Psoas muscle (tissue), 8 donors: ENCODE results near the gene CCDC12. TPM values are rescaled to one million over a fixed set of nuclear protein-coding genes. Genes with fewer than 3 reads are reported as not detected.

ENCODE experiments used
- ATAC-seq, 4 donors: fragments of 200-7000 bp; cut with Tn5 transposase; one replicate each; pipeline ENCODE4 v1.9.1; 2020; ENCODE audit warnings: moderate library complexity in 3 of 4, mild to moderate bottlenecking in 2 of 4
- DNase-seq, 2 donors: peaks; one replicate each; pipeline ENCODE4 v3.0.0-alpha.2; 2020
- H3K27ac ChIP-seq: fragments of 200-600 bp; one replicate; pipeline ENCODE4 v1.8.0; 2022
- H3K27me3 ChIP-seq, 3 donors: fragments of 200-600 bp in 1 of 3; one replicate each; pipeline versions ENCODE4 v1.6.1 to v1.8.0; 2013 to 2022; ENCODE audit warnings: low read length in 2 of 3, mild to moderate bottlenecking in 2 of 3, moderate library complexity in 1 of 3; ENCODE audit not compliant: insufficient read depth in 3 of 3
- H3K36me3 ChIP-seq, 2 donors: fragments of 200-600 bp in 1 of 2; one replicate each; pipeline versions ENCODE4 v1.6.1 to v1.8.0; 2013 to 2022; ENCODE audit warnings: low read depth in 1 of 2, mild to moderate bottlenecking in 1 of 2, moderate library complexity in 1 of 2; ENCODE audit not compliant: insufficient read depth in 1 of 2
- H3K4me1 ChIP-seq: fragments of 200-600 bp; one replicate; pipeline ENCODE4 v1.8.0; 2022
- H3K4me3 ChIP-seq: fragments of 200-600 bp; one replicate; pipeline ENCODE4 v1.8.0; 2022; ENCODE audit warnings: mild to moderate bottlenecking
- H3K9me3 ChIP-seq: fragments of 200-600 bp; one replicate; pipeline ENCODE4 v1.8.0; 2022
- CTCF ChIP-seq: fragments of 200-600 bp; IDR thresholded peaks from one replicate; pipeline ENCODE4 v1.8.0; 2022; ENCODE audit warnings: antibody characterized with exemption
- WGBS, 3 donors: extraction: QIAGEN DNeasy Blood & Tissue Kit; methylation state at CpG; one replicate each; pipeline versions ENCODE4 v1.1.6 to v1.1.7; 2013; 5-methylcytosine and 5-hydroxymethylcytosine counted together
- intact Hi-C, 2 donors: fragments of 100-400 bp; cut with DNase I; formaldehyde crosslinking; loops; one replicate each; pipeline versions ENCODE4 v1.11.0 to v1.14.2; 2022
- polyA plus RNA-seq, 3 donors: library from polyadenylated mRNA; stranded (reverse); fragments of 200-250 nt; gene quantifications; one replicate each; pipeline ENCODE4 v1.2.3, GENCODE V29; 2013
- total RNA-seq, 4 donors: library from RNA; stranded (reverse); fragmentation: NEBNext Ultra II Directional in 2 of 4; extraction: Animal tissue kit (Norgen Biotek cat#: 25700) in 2 of 4; gene quantifications; one replicate each; pipeline versions ENCODE4 v1.2.1 to v1.2.4, GENCODE V29; 2021 to 2023
- donor health status: healthy with polysubstance abuse.
- donor health status: DM: no; HTN: no; CAD: no; lungs with moderate emphysema.
- donor health status: Bipolar disorder and iron deficiency.
- donor health status: healthy.
- donor health status: DM: yes; HTN: yes; CAD: no.
- donor health status: DM: no; HTN: no; CAD: no.
- donor health status: DM: no; HTN: no; CAD: no.
- donor health status: DM: yes; HTN: yes; CAD: no.

Gene CCDC12
- total and polyA plus RNA-seq, 7 donors: 25.1 to 69.8 (median 36.4) TPM

- 23 to 31% (median 30%) methylated on average over 7 to 8 of the region's 8 CpGs for WGBS, 3 donors
- no peak for TF ChIP-seq CTCF
- no peaks in the 10 kb centered on the region for H3K27me3 ChIP-seq
- peaks cover 22% of the 10 kb centered on the region for H3K4me1 ChIP-seq
- no peaks in the 10 kb centered on the region for H3K9me3 ChIP-seq
- ATAC-seq (peak in 3 of 4 donors; percentile 1 to 34 (median 1)), DNase-seq (no peak)
- no peak overlapping the region for H3K4me3 ChIP-seq
- intact Hi-C loops: loop anchor here (1.0 to 5.0 kb wide), 4 partner anchors 42 to 207 kb away; partner anchors contain the start of gene TMIE (in 1 of the 2)
- H3K27ac ChIP-seq: no peak overlapping the region
- H3K36me3 ChIP-seq: no peaks in the 10 kb centered on the region
Observed at GRCh38 chr3:46908986-46909534, 67.5 kb downstream of the CCDC12 start.

GRCh38 chr3:46908294-46908985 is 68.1 kb downstream of the CCDC12 start:
- Histone ChIP-seq H3K27ac (no peak overlapping the region), H3K9me3 (no peaks in the 10 kb centered on the region), H3K4me3 (no peak overlapping the region), H3K27me3 (no peaks in the 10 kb centered on the region), H3K36me3 (no peaks in the 10 kb centered on the region), H3K4me1 (peaks cover 16% of the 10 kb centered on the region)
- peak in 2 of 4 donors; percentile 6 to 26 for ATAC-seq
- intact Hi-C loops: loop anchor here in 1 of 2 donors (2.0 to 5.0 kb wide), 2 partner anchors 42 to 206 kb away; partner anchors contain the start of gene TMIE
- no peak for TF ChIP-seq CTCF
- WGBS, 3 donors: 40 to 54% (median 44%) methylated on average over 24 of the region's 24 CpGs
- peak; percentile 44 to 56 for DNase-seq

- Histone ChIP-seq H3K4me3 (no peak overlapping the region), H3K4me1 (peaks cover 15% of the 10 kb centered on the region), H3K36me3 (no peaks in the 10 kb centered on the region), H3K27ac (no peak overlapping the region), H3K27me3 (no peaks in the 10 kb centered on the region), H3K9me3 (no peaks in the 10 kb centered on the region)
- TF ChIP-seq CTCF: no peak
- 32 to 41% (median 33%) methylated on average over 1 of the region's 1 CpG for WGBS, 3 donors
- DNase-seq (no peak), ATAC-seq (no peak)
- intact Hi-C loops: loop anchor here in 1 of 2 donors (2.0 to 5.0 kb wide), 2 partner anchors 41 to 206 kb away; partner anchors contain the start of gene TMIE
Observed at GRCh38 chr3:46907960-46908293, 68.6 kb downstream of the CCDC12 start.

GRCh38 chr3:46907271-46907670 is 69.3 kb downstream of the CCDC12 start:
- intact Hi-C loops: loop anchor here in 1 of 2 donors (5.0 kb wide), 1 partner anchor 205 kb away; the partner anchor contains the start of gene TMIE
- 78 to 86% (median 84%) methylated on average over 12 of the region's 12 CpGs for WGBS, 3 donors
- Histone ChIP-seq H3K27me3 (no peaks in the 10 kb centered on the region), H3K27ac (no peak overlapping the region), H3K4me3 (no peak overlapping the region), H3K4me1 (peaks cover 15% of the 10 kb centered on the region), H3K9me3 (no peaks in the 10 kb centered on the region), H3K36me3 (no peaks in the 10 kb centered on the region)
- no peak for TF ChIP-seq CTCF
- ATAC-seq: no peak
- peak; percentile 9 to 30 for DNase-seq
